Esophagus muscularis mucosa (tissue), 3 donors: ENCODE results near the gene LDLRAD3.

ENCODE experiments used
- CTCF ChIP-seq, 3 experiments: fragments of 200-600 bp in 2 of 3; fragments of 450-650 bp in 1 of 3; sonication (generic) in 2 of 3; IDR thresholded peaks; one replicate each; pipeline ENCODE4 v1.5.1; 2017 to 2019; ENCODE audit warnings: antibody characterized with exemption in 3 of 3, mild to moderate bottlenecking in 2 of 3, moderate library complexity in 1 of 3
- POLR2A ChIP-seq: fragments of 450-650 bp; IDR thresholded peaks from one replicate; pipeline ENCODE4 v1.6.1; 2017; ENCODE audit warnings: antibody characterized with exemption, moderate library complexity, mild to moderate bottlenecking, low read depth
- POLR2AphosphoS5 ChIP-seq, 2 donors: sonication (generic); formaldehyde crosslinking; IDR thresholded peaks; one replicate each; pipeline ENCODE4 v1.6.1; 2017; ENCODE audit warnings: antibody characterized with exemption in 2 of 2

- no peak for TF ChIP-seq CTCF (IDR thresholded peaks at IDR 0.05)
- TF ChIP-seq POLR2A, result no peak
- TF ChIP-seq POLR2AphosphoS5 (IDR thresholded peaks at IDR 0.05), result no peak
These were observed 182.8 kb downstream of the LDLRAD3 start for GRCh38 chr11:36126678-36127077.
